AG09309 (cell line): ENCODE results near the gene FXN.

ENCODE experiments used
- DNase-seq: peaks from one replicate; pipeline ENCODE4 v3.0.0-alpha.2; 2010; ENCODE audit warnings: low read depth
- H3K4me3 ChIP-seq: 2 replicates; pipeline ENCODE4 v1.5.1; 2011; ENCODE audit warnings: mild to moderate bottlenecking, low read depth, low read length, moderate library complexity; ENCODE audit not compliant: control insufficient read depth
- TF ChIP-seq, protein P1 (sequence below): IDR thresholded peaks from 2 replicates; pipeline ENCODE4 v1.5.1; 2011; ENCODE audit warnings: mild to moderate bottlenecking, low read depth, low read length, inconsistent platforms; ENCODE audit not compliant: insufficient read depth, control insufficient read depth; ENCODE audit errors: missing control alignments

The FXN gene

DNA sequence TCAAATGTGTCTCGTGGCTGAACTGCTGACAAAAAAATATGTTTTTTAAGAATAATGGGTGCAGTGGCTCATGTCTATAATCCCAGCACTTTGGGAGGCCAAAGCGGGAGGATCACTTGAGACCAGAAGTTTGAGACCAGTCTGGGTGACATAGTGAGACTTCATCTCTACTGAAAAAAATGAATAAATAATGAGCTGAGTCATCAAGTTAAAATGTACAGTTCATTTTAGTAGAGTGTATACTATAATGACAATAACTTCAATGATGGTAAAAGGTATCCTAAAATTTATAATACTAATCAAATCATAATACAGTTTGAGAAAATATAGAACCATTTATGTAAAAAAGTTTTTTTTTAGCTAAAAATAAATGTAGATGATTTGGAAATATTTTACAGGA lies 100.6 kb downstream of the FXN start:
- no peak overlapping the region for H3K4me3 ChIP-seq
- TF ChIP-seq, protein P1, sequence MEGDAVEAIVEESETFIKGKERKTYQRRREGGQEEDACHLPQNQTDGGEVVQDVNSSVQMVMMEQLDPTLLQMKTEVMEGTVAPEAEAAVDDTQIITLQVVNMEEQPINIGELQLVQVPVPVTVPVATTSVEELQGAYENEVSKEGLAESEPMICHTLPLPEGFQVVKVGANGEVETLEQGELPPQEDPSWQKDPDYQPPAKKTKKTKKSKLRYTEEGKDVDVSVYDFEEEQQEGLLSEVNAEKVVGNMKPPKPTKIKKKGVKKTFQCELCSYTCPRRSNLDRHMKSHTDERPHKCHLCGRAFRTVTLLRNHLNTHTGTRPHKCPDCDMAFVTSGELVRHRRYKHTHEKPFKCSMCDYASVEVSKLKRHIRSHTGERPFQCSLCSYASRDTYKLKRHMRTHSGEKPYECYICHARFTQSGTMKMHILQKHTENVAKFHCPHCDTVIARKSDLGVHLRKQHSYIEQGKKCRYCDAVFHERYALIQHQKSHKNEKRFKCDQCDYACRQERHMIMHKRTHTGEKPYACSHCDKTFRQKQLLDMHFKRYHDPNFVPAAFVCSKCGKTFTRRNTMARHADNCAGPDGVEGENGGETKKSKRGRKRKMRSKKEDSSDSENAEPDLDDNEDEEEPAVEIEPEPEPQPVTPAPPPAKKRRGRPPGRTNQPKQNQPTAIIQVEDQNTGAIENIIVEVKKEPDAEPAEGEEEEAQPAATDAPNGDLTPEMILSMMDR: no peak
- DNase-seq: no peak

DNA sequence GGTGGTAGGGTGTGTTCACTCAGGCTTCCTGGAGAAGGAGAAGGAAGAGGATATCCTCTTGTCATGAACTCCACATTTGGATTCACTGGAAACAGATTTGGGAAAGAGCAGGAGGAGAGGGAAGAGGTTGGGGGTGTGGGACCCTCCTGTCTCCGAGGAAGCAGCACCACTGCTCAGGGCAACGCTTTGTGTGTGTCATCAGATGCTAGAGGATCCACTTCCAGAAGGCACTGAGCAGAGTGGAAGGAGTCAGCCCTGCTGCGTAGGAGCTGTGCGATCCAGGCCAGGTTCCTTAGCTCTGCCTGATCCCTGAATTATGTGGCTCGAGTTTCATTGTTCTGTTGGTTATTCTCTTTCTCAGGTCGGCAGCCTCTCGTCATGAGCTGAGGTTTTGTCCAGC lies 101.2 kb downstream of the FXN start:
- no peak for DNase-seq
- no peak overlapping the region for H3K4me3 ChIP-seq
- TF ChIP-seq, protein P1: no peak

DNA sequence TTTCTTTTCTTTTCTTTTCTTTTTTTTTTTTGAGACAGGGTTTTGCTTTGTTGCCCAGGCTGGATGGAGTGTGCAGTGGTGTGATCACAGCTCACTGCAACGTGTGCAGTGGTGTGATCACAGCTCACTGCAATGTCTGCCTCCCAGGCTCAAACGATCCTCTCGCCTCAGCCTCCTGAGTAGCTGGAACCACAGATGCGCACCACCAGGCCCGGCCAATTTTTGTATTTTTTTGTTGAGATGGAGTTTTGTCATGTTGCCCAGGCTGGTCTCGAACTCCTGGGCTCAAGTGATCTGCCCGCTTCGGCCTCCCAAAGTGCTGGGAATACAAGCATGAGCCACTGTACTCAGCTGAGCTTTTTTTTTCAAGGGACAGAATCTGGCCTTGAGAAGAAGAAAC lies 101.8 kb downstream of the FXN start:
- TF ChIP-seq, protein P1: no peak
- DNase-seq: no peak
- no peak overlapping the region for H3K4me3 ChIP-seq

DNA sequence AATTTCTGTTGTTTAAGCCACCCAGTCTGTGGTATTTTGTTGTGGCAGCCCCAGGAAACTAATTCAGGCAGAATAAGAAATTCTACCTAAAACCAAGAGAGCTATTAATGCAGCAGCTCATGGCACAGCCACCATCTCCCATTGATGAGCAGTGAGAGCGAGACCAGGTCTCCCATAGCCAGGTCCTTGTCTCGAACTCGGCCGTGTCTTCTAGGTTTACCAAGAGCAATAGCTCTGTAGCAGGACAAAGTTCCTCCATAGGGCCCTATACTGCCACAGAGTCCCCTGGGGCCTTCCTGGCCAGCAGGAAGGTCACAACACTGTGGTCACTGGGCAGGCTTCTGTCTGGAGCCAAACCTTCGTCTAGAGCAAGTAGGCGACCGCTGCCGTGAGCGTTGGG lies 104.0 kb downstream of the FXN start:
- DNase-seq: no peak
- TF ChIP-seq, protein P1: no peak
- no peak overlapping the region for H3K4me3 ChIP-seq

DNA sequence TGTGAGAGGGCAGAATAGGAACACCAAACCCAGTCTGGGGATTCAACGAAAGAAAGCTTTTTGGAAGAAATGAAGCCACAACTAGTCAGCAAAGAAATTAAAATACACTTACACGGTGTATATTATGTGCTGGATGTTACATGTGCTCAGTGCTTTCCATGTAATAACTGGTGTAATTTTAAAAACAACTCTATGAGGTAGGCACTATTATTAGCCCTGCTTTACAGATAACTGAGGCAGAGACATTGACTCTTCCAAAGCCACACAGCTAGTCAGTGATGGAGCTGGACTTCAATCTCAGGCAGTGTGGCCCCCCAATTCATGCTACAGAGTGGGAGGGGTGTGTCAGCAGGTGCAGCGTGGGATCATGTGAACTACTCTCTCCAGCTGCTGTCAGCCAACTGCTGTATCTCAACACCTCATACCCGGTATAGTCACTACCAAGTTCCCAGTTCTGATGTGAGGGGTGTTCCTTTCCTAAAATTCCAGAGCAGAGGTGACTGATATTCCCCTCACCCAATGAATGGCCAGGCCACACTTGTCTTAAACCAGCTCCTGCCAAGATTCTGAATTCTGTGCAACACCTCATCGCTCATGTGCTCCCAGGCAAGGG lies 104.7 kb downstream of the FXN start:
- DNase-seq: no peak
- no peak overlapping the region for H3K4me3 ChIP-seq
- TF ChIP-seq, protein P1: no peak

DNA sequence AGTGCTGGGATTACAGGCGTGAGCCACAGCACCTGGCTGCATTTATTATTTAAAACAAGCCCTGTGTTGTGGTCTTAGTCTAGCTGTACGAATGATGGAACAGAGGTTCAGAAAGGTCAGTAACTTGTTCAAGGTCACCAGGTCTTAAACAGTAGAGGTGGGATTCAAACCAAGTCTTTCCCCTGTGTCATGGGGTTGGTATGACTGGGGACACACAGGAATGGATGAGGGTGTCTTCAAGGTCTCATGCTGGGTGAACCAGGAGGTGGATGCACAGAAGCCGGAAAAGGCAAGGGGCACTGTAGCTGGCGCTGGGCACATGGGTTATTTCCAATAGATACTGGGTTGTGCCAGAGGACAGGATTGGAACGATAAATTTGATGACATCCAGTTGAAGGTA lies 106.3 kb downstream of the FXN start:
- DNase-seq: no peak
- H3K4me3 ChIP-seq: no peak overlapping the region
- TF ChIP-seq, protein P1: no peak

DNA sequence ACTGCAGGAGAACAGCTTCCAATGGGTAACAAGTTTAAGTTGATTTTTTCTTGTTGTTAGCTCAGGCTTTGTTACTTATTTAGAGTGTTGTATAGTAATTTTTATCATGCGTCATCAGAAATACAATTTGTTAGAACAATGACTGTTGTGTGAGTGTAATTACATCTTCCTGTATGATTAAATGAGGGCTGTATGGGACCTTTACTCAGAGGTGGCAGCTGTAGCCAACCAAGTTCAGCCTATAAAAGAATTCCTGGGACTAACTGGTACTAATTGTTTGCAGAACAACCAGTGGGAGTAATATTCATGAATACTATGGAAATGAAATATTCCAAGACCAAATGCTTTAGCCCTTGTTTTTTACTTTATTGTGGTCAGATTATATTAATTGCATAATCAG lies 107.7 kb downstream of the FXN start:
- no peak overlapping the region for H3K4me3 ChIP-seq
- TF ChIP-seq, protein P1: no peak
- no peak for DNase-seq
